Ishikawa (cell line): Measurements from ENCODE around the gene TBC1D5.

Source experiments
- CEBPB ChIP-seq: IDR thresholded peaks from 2 replicates; pipeline ENCODE4 v1.6.1; 2012
- CREB1 ChIP-seq: IDR thresholded peaks from 2 replicates; pipeline ENCODE4 v1.6.1; 2012; ENCODE audit warnings: low read depth
- EGR1 ChIP-seq: IDR thresholded peaks from 2 replicates; pipeline ENCODE4 v1.6.1; 2012
- EP300 ChIP-seq: IDR thresholded peaks from 2 replicates; pipeline ENCODE4 v1.6.1; 2012; ENCODE audit warnings: borderline replicate concordance
- FOXM1 ChIP-seq: IDR thresholded peaks from 2 replicates; pipeline ENCODE4 v1.6.1; 2012; ENCODE audit warnings: low read depth, borderline replicate concordance
- MAX ChIP-seq: IDR thresholded peaks from 2 replicates; pipeline ENCODE4 v1.6.1; 2012
- NFIC ChIP-seq: IDR thresholded peaks from 2 replicates; pipeline ENCODE4 v1.6.1; 2012
- RAD21 ChIP-seq: IDR thresholded peaks from 2 replicates; pipeline ENCODE4 v1.6.1; 2012; ENCODE audit warnings: low read depth
- REST ChIP-seq: IDR thresholded peaks from 2 replicates; pipeline ENCODE4 v1.6.1; 2012; ENCODE audit warnings: low read depth, mild to moderate bottlenecking
- TAF1 ChIP-seq: IDR thresholded peaks from 2 replicates; pipeline ENCODE4 v1.6.1; 2012; ENCODE audit warnings: low read depth, mild to moderate bottlenecking
- TCF12 ChIP-seq: IDR thresholded peaks from 2 replicates; pipeline ENCODE4 v1.6.1; 2012; ENCODE audit warnings: low read depth
- TEAD4 ChIP-seq: IDR thresholded peaks from 2 replicates; pipeline ENCODE4 v1.6.1; 2012
- USF1 ChIP-seq: IDR thresholded peaks from 2 replicates; pipeline ENCODE4 v1.6.1; 2012
- YY1 ChIP-seq: IDR thresholded peaks from 2 replicates; pipeline ENCODE4 v1.6.1; 2012; ENCODE audit warnings: low read depth
- ZBTB7A ChIP-seq: IDR thresholded peaks from 2 replicates; pipeline ENCODE4 v1.6.1; 2012; ENCODE audit warnings: low read depth

TBC1D5 gene

GRCh38 chr3:17259685-17260084 is 482.7 kb downstream of the TBC1D5 start:
- TF ChIP-seq FOXM1 (no peak), EP300 (no peak), EGR1 (no peak), RAD21 (no peak), TCF12 (no peak)

- peak; percentile 64 for TF ChIP-seq RAD21
- no peak for TF ChIP-seq FOXM1
- no peak for TF ChIP-seq CREB1
- TF ChIP-seq EGR1 = no peak
- TF ChIP-seq YY1 = no peak
- TF ChIP-seq CEBPB = no peak
Observed at GRCh38 chr3:17258823-17259436, 483.5 kb downstream of the TBC1D5 start.

- TF ChIP-seq NFIC (no peak), EGR1 (no peak), EP300 (no peak), FOXM1 (no peak), CEBPB (no peak), RAD21 (no peak), TEAD4 (no peak), USF1 (no peak), MAX (no peak), ZBTB7A (no peak), YY1 (no peak), TAF1 (no peak), TCF12 (no peak)
Observed at GRCh38 chr3:17257269-17257668, 485.2 kb downstream of the TBC1D5 start.

- TF ChIP-seq FOXM1 (no peak), EGR1 (no peak), ZBTB7A (no peak), YY1 (no peak), TCF12 (no peak), EP300 (no peak), CREB1 (no peak), NFIC (no peak), CEBPB (no peak), RAD21 (no peak)
Observed at GRCh38 chr3:17243621-17244020, 498.8 kb downstream of the TBC1D5 start.

- TF ChIP-seq FOXM1 (no peak), RAD21 (no peak)
Observed at GRCh38 chr3:17239417-17239816, 503.0 kb downstream of the TBC1D5 start.

GRCh38 chr3:17238023-17238422 is 504.4 kb downstream of the TBC1D5 start:
- TF ChIP-seq USF1 = no peak
- TF ChIP-seq CEBPB = no peak
- TF ChIP-seq NFIC = no peak
- TF ChIP-seq TAF1 = no peak
- no peak for TF ChIP-seq TEAD4
- TF ChIP-seq MAX = no peak
- no peak for TF ChIP-seq YY1
- TF ChIP-seq RAD21 = no peak
- TF ChIP-seq FOXM1 = no peak
- no peak for TF ChIP-seq TCF12
- no peak for TF ChIP-seq EP300
- TF ChIP-seq REST = no peak
- TF ChIP-seq CREB1 = no peak
- TF ChIP-seq EGR1 = no peak
- no peak for TF ChIP-seq ZBTB7A

- TF ChIP-seq TCF12 (no peak), REST (no peak), CREB1 (no peak), RAD21 (no peak), ZBTB7A (no peak), YY1 (no peak), TEAD4 (no peak), EGR1 (no peak), EP300 (no peak), FOXM1 (no peak), NFIC (no peak), USF1 (no peak), CEBPB (no peak), MAX (no peak), TAF1 (no peak)
Observed at GRCh38 chr3:17235310-17235709, 507.1 kb downstream of the TBC1D5 start.
